ENCODE data around the gene KCNH3. TPM values are rescaled to one million over a fixed set of nuclear protein-coding genes. Genes with fewer than 3 reads are reported as not detected.

The KCNH3 gene
- total RNA-seq, 1 experiment from 2014 or later, result 0.26 TPM

- Histone ChIP-seq H2BK120ac (ENCODE audit: low read depth, low read length, poor library complexity, severe bottlenecking) (no peak overlapping the region), H3K27ac (ENCODE audit: insufficient read length, low read depth, low read length) (no peak overlapping the region), H4K8ac (replicated peaks; ENCODE audit: insufficient read length, low read depth, low read length) (no peak overlapping the region), H4K20me1 (ENCODE audit: control insufficient read depth, insufficient read depth, insufficient read length) (no peaks in the 10 kb centered on the region), H3K18ac (ENCODE audit: insufficient read length, low read depth, low read length) (no peak overlapping the region), H3T11ph (ENCODE audit: low read length) (no peak overlapping the region), H2BK20ac (ENCODE audit: low read depth, low read length, poor library complexity, severe bottlenecking) (no peak overlapping the region), H4K5ac (ENCODE audit: insufficient read length, low read depth, low read length) (no peak overlapping the region), H3K9me3 (ENCODE audit: control insufficient read depth, low read depth, low read length) (no peaks in the 10 kb centered on the region), H3K27me3 (ENCODE audit: insufficient read depth, low read length) (no peaks in the 10 kb centered on the region), H3K14ac (ENCODE audit: insufficient read depth, low read length) (no peak overlapping the region), H3K79me1 (ENCODE audit: insufficient read depth, low read depth, low read length, poor library complexity, severe bottlenecking) (no peaks in the 10 kb centered on the region), H3K23ac (ENCODE audit: insufficient read length, low read depth, low read length) (no peak overlapping the region), H2AK5ac (ENCODE audit: insufficient read length, low read length) (no peak overlapping the region), H4K91ac (ENCODE audit: insufficient read length, low read depth, low read length) (no peak overlapping the region), H3K79me2 (ENCODE audit: insufficient read depth, low read length) (no peaks in the 10 kb centered on the region), H3K23me2 (ENCODE audit: insufficient read length, low read depth, low read length, poor library complexity, severe bottlenecking) (no peaks in the 10 kb centered on the region), H2BK5ac (ENCODE audit: insufficient read length, low read length) (no peak overlapping the region), H3K56ac (ENCODE audit: insufficient read length, low read depth, low read length) (no peak overlapping the region), H2BK15ac (ENCODE audit: low read depth, low read length) (no peak overlapping the region), H3K4ac (ENCODE audit: low read depth, low read length) (no peak overlapping the region), H2BK12ac (ENCODE audit: insufficient read length, low read depth, low read length) (no peak overlapping the region), H3K9ac (ENCODE audit: extremely low read depth, insufficient read length, low read length) (no peak overlapping the region), H2AFZ (ENCODE audit: low read length) (no peak overlapping the region), H3K4me1 (ENCODE audit: insufficient read depth, low read length) (no peaks in the 10 kb centered on the region), H3K4me2 (ENCODE audit: insufficient read depth, insufficient read length, low read length) (no peak overlapping the region)
- H3K27me3 Mint-ChIP-seq (ENCODE audit: low read depth), result no peaks in the 10 kb centered on the region
- peaks cover 6 to 15% (median 9%) of the 10 kb centered on the region in 3 experiments; a peak in 4 of 7 replicates for H3K36me3 Mint-ChIP-seq (ENCODE audit: insufficient read depth in 1 of 3, low read depth in 3 of 3)
- H3K27ac Mint-ChIP-seq, result no peak overlapping the region; a peak in 1 of 7 replicates
- no peak for TF ChIP-seq CTCF (conservative IDR thresholded peaks at IDR 0.05)
- DNase-seq, result peak; percentile 32
- no CpG with 5 or more reads among the region's 4 CpGs for WGBS (ENCODE audit: extremely low coverage, insufficient read length, low lambda C conversion rate)
- no peaks in the 10 kb centered on the region for H3K9me3 Mint-ChIP-seq
- H3K4me1 Mint-ChIP-seq, result peaks cover 3 to 4% of the 10 kb centered on the region in 2 experiments; a peak in 2 of 4 replicates
- H3K4me3 Mint-ChIP-seq, result no peak overlapping the region
Measured at GRCh38 chr12:49588721-49589516, 50.1 kb downstream of the KCNH3 start.

All from H9 (cell line).